Esophagus (tissue), 2 donors: ENCODE results near the gene AJM1. TPM values are rescaled to one million over a fixed set of nuclear protein-coding genes. Genes with fewer than 3 reads are reported as not detected.

Experiments used
- H3K27ac ChIP-seq, 2 donors: one replicate each; pipeline ENCODE4 v1.5.1; 2013; ENCODE audit warnings: low read depth in 2 of 2, mild to moderate bottlenecking in 2 of 2, inconsistent platforms in 1 of 2, low read length in 1 of 2, moderate library complexity in 1 of 2
- H3K27me3 ChIP-seq, 2 donors: one replicate each; pipeline ENCODE4 v1.6.1; 2013; ENCODE audit warnings: low read length in 2 of 2, control low read depth in 1 of 2, mild to moderate bottlenecking in 1 of 2; ENCODE audit not compliant: insufficient read depth in 2 of 2, control insufficient read depth in 1 of 2
- H3K36me3 ChIP-seq, 2 donors: one replicate each; pipeline ENCODE4 v1.6.1; 2013; ENCODE audit warnings: low read length in 1 of 2; ENCODE audit not compliant: control insufficient read depth in 2 of 2, insufficient read depth in 2 of 2
- H3K4me1 ChIP-seq, 2 donors: one replicate each; pipeline ENCODE4 v1.6.1; 2013; ENCODE audit warnings: low read length in 1 of 2; ENCODE audit not compliant: control insufficient read depth in 2 of 2, insufficient read depth in 2 of 2
- H3K4me3 ChIP-seq, 2 donors: one replicate each; pipeline ENCODE4 v1.5.1; 2013; ENCODE audit warnings: low read length in 2 of 2, mild to moderate bottlenecking in 2 of 2, low read depth in 1 of 2, moderate library complexity in 1 of 2
- H3K9me3 ChIP-seq, 2 donors: one replicate each; pipeline ENCODE4 v1.6.1; 2013; ENCODE audit warnings: mild to moderate bottlenecking in 2 of 2, low read depth in 1 of 2, low read length in 1 of 2, moderate library complexity in 1 of 2; ENCODE audit not compliant: control insufficient read depth in 2 of 2, insufficient read depth in 1 of 2
- WGBS, 2 donors: extraction: QIAGEN DNeasy Blood & Tissue Kit; methylation state at CpG; one replicate each; pipeline ENCODE4 v1.1.7; 2013; 5-methylcytosine and 5-hydroxymethylcytosine counted together
- polyA plus RNA-seq, 2 donors: library from polyadenylated mRNA; stranded (reverse); fragments of 200-250 nt; gene quantifications; one replicate each; pipeline ENCODE4 v1.2.3, GENCODE V29; 2013
- donor health status: healthy with polysubstance abuse.
- donor health status: Bipolar disorder and iron deficiency.

AJM1 gene
- polyA plus RNA-seq, 2 donors, result 1.9 to 3.7 TPM

DNA sequence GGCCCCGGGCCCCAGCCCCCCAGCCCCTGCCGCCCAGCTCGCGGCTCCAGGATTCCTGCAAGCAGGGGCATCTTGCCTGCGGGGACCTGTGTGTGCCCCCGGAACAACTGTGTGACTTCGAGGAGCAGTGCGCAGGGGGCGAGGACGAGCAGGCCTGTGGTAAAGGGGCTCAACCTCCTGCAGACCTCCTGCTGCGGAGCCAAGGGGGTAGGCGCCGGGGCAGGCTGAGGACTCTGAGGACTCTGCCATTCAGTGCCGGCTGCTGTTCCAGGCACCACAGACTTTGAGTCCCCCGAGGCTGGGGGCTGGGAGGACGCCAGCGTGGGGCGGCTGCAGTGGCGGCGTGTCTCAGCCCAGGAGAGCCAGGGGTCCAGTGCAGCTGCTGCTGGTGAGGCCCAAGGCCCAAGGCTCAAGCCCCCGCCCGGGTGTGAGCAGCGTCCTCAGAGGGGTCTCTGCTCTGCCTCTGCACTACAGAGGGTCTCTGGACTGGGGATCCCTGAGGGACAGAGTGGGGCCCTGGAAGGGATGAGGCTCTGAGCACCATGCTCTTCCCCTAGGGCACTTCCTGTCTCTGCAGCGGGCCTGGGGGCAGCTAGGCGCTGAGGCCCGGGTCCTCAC is 13.3 kb downstream of the AJM1 start:
- Histone ChIP-seq H3K27ac (no peak overlapping the region), H3K27me3 (no peaks in the 10 kb centered on the region), H3K4me1 (peaks cover 10 to 36% of the 10 kb centered on the region in 2 donors), H3K9me3 (no peaks in the 10 kb centered on the region), H3K36me3 (peaks cover 0 to 6% of the 10 kb centered on the region in 2 donors), H3K4me3 (no peak overlapping the region)
- WGBS, 2 donors, result 78 to 85% methylated on average over 24 to 26 of the region's 26 CpGs

DNA sequence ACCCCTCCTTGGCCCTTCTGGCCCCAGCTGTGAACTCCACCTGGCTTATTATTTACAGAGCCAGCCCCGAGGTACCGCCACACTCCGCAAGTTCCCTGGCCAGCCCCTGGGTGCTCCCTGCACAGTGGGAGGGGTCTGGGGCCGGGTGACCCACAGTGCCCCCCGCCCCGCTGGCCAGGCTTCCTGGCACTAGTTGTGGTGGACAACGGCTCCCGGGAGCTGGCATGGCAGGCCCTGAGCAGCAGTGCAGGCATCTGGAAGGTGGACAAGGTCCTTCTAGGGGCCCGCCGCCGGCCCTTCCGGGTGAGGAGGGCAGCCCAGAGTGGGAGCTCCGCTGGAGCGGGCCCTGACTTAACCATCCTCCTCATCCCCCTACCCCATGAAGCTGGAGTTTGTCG is 13.8 kb downstream of the AJM1 start:
- H3K27me3 ChIP-seq, result no peaks in the 10 kb centered on the region
- H3K4me1 ChIP-seq, result peaks cover 10 to 31% of the 10 kb centered on the region in 2 donors
- H3K36me3 ChIP-seq, result peaks cover 4 to 8% of the 10 kb centered on the region in 2 donors
- WGBS, 2 donors, result 66 to 71% methylated on average over 15 of the region's 15 CpGs
- H3K27ac ChIP-seq, result no peak overlapping the region
- no peak overlapping the region for H3K4me3 ChIP-seq
- H3K9me3 ChIP-seq, result no peaks in the 10 kb centered on the region

DNA sequence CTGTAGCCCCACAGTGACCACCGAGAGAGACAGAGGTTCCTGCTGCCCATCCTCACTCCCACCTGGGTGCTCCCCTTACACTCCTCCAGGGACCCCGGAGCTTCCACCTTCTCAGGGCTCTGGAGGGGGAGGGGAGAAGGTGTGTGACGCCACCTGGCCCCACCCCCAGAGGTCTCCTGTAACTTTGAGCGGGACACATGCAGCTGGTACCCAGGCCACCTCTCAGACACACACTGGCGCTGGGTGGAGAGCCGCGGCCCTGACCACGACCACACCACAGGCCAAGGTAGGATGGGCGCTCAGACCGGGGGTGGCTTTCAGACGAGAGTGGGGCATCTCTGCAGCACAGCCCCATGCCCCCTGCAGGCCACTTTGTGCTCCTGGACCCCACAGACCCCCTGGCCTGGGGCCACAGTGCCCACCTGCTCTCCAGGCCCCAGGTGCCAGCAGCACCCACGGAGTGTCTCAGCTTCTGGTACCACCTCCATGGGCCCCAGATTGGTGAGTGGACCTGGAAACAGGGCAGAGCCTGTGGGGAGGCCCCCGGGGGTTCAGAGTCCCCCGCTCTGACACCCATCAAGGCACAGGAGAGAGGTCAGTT is 14.4 kb downstream of the AJM1 start:
- H3K36me3 ChIP-seq, result peaks cover 8 to 13% of the 10 kb centered on the region in 2 donors
- H3K27ac ChIP-seq, result no peak overlapping the region
- H3K4me1 ChIP-seq, result peaks cover 10 to 31% of the 10 kb centered on the region in 2 donors
- 78 to 79% methylated on average over 14 of the region's 14 CpGs for WGBS, 2 donors
- H3K9me3 ChIP-seq, result no peaks in the 10 kb centered on the region
- H3K27me3 ChIP-seq, result no peaks in the 10 kb centered on the region
- H3K4me3 ChIP-seq, result no peak overlapping the region

DNA sequence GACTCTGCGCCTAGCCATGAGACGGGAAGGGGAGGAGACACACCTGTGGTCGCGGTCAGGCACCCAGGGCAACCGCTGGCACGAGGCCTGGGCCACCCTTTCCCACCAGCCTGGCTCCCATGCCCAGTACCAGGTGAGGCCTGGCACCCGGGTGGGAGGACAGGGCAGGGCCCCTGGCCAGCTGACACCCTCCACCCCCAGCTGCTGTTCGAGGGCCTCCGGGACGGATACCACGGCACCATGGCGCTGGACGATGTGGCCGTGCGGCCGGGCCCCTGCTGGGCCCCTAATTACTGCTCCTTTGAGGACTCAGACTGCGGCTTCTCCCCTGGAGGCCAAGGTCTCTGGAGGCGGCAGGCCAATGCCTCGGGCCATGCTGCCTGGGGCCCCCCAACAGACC is 14.9 kb downstream of the AJM1 start:
- Histone ChIP-seq H3K27ac (no peak overlapping the region), H3K4me3 (no peak overlapping the region), H3K9me3 (no peaks in the 10 kb centered on the region), H3K36me3 (peaks cover 8 to 18% of the 10 kb centered on the region in 2 donors), H3K4me1 (peaks cover 10 to 31% of the 10 kb centered on the region in 2 donors), H3K27me3 (no peaks in the 10 kb centered on the region)
- WGBS, 2 donors, result 80 to 86% methylated on average over 19 of the region's 19 CpGs

DNA sequence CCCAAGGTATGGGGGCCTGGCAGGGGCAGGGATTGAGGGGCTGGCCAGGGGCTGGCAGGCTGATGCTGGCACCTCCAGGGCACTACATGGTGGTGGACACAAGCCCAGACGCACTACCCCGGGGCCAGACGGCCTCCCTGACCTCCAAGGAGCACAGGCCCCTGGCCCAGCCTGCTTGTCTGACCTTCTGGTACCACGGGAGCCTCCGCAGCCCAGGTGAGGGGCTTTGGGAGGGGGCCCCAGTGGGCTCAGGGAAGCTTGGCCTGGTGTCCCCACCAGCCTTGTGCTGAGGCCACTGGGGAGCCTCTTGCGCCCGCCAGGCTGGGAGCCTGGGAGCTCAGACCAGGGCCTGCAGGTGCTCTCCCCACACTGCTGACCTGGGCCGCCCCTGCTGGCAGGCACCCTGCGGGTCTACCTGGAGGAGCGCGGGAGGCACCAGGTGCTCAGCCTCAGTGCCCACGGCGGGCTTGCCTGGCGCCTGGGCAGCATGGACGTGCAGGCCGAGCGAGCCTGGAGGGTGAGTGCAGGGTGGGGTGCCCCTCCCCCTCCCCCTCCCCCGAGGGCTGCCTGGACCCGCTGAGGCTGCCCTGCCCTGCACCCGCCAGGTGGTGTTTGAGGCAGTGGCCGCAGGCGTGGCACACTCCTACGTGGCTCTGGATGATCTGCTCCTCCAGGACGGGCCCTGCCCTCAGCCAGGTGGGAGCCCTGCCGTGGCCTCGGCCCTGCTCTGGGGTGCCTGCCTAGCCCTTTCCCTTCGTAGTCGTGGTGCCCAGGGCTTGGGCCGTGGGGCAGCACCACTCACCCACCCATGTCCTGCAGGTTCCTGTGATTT is 15.5 kb downstream of the AJM1 start:
- Histone ChIP-seq H3K27me3 (no peaks in the 10 kb centered on the region), H3K27ac (peak overlapping the region; percentile 10 to 16), H3K4me3 (no peak overlapping the region), H3K9me3 (no peaks in the 10 kb centered on the region), H3K36me3 (peaks cover 14 to 24% of the 10 kb centered on the region in 2 donors), H3K4me1 (peaks cover 10 to 31% of the 10 kb centered on the region in 2 donors)
- 58 to 59% methylated on average over 16 to 29 of the region's 29 CpGs for WGBS, 2 donors

DNA sequence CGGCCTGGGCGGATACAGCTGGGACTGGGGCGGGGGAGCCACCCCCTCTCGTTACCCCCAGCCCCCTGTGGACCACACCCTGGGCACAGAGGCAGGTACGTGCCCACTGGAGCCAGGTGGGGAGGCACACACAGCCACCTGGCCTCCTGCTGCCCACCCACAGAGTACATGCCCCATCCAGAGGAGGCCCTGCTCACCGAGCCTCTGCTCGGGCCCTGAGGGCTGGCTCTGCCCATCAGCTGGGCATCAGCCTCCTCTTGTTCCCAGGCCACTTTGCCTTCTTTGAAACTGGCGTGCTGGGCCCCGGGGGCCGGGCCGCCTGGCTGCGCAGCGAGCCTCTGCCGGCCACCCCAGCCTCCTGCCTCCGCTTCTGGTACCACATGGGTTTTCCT is 16.2 kb downstream of the AJM1 start:
- no peaks in the 10 kb centered on the region for H3K27me3 ChIP-seq
- peak overlapping the region; percentile 10 to 75 for H3K27ac ChIP-seq
- no peak overlapping the region for H3K4me3 ChIP-seq
- WGBS, 2 donors, result 70 to 76% methylated on average over 15 of the region's 15 CpGs
- H3K9me3 ChIP-seq, result no peaks in the 10 kb centered on the region
- H3K4me1 ChIP-seq, result peaks cover 10 to 31% of the 10 kb centered on the region in 2 donors
- H3K36me3 ChIP-seq, result peaks cover 16 to 31% of the 10 kb centered on the region in 2 donors

DNA sequence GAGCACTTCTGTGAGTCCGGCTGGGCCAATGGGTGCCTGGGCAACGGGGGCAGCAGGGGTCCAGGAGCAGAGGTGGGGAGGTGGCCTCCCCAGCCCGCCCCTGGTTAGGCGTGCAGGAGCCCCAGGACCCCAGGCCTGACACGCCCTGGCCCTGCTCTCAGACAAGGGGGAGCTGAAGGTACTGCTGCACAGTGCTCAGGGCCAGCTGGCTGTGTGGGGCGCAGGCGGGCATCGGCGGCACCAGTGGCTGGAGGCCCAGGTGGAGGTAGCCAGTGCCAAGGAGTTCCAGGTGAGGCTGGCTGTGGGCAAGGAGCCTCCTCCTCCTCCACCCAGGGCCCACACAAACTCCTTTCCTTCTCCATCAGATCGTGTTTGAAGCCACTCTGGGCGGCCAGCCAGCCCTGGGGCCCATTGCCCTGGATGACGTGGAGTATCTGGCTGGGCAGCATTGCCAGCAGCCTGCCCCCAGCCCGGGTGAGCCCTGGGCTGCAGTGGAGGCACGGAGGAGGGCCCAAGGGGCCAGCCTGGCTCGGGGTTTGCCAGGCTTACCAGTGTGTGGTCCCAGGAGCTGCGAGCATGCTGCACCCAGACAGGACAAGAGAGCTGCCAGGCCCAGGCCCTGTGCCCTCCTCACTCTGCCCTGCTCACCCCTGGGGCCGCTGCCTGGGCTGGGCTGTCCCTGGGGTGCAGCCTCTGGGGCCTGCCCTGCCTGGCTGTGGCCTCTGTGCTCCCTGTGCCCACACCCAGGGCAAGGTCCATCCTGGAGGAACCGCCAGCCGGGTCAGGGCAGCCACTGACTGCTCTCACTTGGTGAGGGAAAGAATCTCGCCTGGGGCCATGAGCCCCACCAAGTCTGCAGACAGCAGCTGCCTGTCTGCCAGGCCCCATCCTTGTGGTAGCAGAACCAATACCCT is 16.8 kb downstream of the AJM1 start:
- no peak overlapping the region for H3K4me3 ChIP-seq
- WGBS, 2 donors, result 41 to 44% methylated on average over 18 to 20 of the region's 20 CpGs
- H3K36me3 ChIP-seq, result peaks cover 16 to 35% of the 10 kb centered on the region in 2 donors
- peaks cover 10 to 29% of the 10 kb centered on the region in 2 donors for H3K4me1 ChIP-seq
- no peaks in the 10 kb centered on the region for H3K9me3 ChIP-seq
- peak overlapping the region in 1 of 2 donors; percentile 75 for H3K27ac ChIP-seq
- no peaks in the 10 kb centered on the region for H3K27me3 ChIP-seq

DNA sequence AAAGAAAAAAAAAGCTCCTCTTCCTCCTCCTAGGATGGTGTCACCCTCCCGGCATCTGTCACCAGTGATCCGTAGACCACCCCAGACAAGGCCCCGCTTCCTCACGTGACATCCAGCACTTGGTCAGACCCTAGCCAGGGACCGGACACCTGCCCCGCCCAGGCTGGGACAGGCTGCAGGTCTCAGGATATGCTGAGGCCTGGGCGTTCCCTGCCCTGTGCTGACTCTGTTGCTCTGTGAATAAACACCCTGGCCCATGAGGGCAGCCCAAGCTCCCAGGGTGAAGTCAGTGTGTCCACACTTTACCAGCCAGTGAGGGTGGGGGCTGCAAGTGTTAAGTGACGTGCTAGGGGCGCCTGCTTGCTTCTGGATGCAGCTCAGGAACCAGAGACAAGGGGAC is 18.3 kb downstream of the AJM1 start:
- no peak overlapping the region for H3K4me3 ChIP-seq
- 87 to 88% methylated on average over 9 of the region's 9 CpGs for WGBS, 2 donors
- H3K9me3 ChIP-seq, result no peaks in the 10 kb centered on the region
- no peak overlapping the region for H3K27ac ChIP-seq
- H3K36me3 ChIP-seq, result peaks cover 16 to 35% of the 10 kb centered on the region in 2 donors
- no peaks in the 10 kb centered on the region for H3K27me3 ChIP-seq
- peaks cover 10 to 32% of the 10 kb centered on the region in 2 donors for H3K4me1 ChIP-seq
